Activated T-cell treated with anti-CD3 and anti-CD28 coated beads for 4 hours (primary cell): Measurements from ENCODE around the gene TPSG1.
"Not testable (repeated sequence)": the region's sequence is repeated elsewhere in the genome, so short reads cannot be mapped to it uniquely, and the experiment has no call there.

Experiments
- DNase-seq: peaks from one replicate; pipeline ENCODE4 v3.0.0-alpha.2; 2020

Gene TPSG1

DNA sequence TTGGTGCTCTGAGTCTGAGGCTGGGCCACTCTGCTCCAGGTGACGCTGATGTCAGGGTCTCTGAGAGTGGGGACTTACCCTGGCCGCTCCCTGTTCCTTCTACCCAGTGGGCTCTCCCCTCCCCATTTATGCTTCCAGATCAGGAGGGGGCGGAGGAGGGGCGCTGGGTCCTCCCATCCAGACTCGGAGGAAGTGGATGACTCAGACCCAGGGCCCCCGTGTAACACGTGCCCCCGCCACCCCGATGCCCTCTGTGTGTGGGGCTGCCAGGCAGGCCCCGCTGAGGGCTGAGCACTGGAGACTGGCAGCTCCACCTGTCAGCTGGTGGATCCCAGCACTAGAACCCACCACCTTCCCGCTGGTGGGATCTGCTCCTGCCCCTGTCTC is 5.0 kb upstream of the TPSG1 start, which contains the start of gene TPSB2:
Gene TPSB2, minus strand, starts transcription at position 101 of the 387 bp plus-strand sequence. CDS start 233 bp downstream, outside the sequence.
- DNase-seq, result not testable (repeated sequence)

GRCh38 chr16:1229476-1229875 is 4.4 kb upstream of the TPSG1 start:
- DNase-seq, result not testable (repeated sequence)

DNA sequence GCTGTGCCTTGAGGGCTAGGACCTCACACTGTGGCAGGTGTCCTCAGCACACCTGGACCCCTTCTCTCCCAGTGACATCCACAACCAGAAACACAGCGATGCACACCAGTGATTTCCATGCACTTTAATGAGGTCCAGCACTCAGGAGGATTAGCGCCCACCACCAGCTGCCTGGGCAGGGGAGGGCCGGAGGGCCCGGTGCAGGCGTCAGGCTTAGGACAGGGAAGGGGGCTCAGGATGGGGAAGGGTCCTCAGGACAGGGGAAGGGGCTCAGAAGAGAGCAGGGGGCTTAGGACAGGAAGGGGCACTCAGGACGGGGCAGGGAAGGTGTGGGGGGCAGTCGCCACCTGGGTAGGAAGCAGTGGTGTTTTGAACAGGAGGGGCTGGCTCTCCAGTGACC is 3.2 kb upstream of the TPSG1 start:
- DNase-seq, result not testable (repeated sequence)

GRCh38 chr16:1226692-1227091 is 1.6 kb upstream of the TPSG1 start:
- DNase-seq, result not testable (repeated sequence)

DNA sequence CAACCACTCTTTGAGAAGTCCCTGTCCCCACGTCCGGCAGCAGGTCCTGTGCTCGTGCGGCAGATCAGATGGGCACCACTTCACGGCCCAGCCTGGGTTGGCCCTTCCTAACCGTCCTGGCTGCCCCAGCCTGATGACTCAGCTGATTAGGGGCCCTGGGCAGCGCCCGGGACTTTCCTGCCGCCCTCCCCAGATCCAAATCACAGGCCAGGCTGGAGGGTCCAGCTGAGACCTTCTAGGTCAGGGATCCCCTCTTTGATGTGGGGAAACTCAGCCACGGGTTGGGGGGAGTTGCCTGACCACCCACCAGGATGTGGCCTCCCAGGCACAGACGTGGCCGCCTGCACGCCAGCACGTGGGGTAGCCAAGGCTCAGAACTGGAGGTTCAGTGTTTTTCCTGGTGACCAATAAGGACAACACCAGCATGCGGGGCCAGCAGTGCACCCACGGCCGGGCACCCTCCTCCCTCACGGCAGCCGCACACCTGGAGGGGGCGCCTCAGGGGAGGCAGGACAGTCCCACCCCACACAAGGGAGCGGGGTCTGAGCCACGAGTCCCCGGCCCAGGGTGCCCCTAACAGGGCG is 752 bp upstream of the TPSG1 start:
- DNase-seq, result not testable (repeated sequence)

GRCh38 chr16:1224558-1224957 is 510 bp downstream of the TPSG1 start:
- no peak for DNase-seq

- DNase-seq, result no peak
These were observed 1.5 kb downstream of the TPSG1 start for GRCh38 chr16:1223355-1224214.

DNA sequence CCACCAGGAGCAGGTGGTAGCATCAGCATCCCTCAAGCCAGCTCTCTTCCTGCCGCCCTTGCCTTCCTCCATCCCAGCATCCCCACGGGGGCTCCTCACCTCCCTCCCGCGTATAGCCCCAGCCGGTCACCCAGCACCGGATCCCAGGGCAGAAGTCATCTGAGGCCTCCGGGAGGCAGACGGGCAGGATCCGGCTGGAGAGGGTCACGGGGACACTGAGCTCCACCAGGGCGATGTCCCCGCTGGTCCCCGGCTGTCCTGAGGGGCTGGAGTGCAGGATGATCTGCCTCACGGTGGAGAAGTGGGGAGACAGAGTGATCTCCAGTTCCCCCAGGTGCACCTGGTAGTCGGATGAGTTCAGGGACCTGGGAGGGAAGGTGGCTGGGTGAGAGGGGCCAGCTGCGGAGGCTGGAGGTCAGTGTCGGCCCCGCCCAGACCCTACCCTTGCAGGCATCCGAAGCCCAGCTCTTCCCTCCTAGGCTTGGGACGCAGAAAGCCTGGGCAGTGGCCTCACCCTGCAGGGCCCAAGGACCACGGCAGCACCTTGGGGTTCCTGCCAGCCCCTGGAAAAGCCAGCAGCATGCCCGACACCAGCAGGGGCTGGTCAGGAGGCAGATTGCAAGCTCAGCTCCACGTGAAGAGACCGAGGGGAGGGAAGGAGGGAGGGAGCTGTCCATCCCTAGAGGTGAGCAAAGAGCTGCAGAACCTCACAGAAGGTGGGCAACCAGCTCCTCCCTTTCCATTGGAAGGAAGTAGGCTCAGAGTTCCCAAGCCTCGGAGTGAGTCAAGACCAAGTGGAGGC is 2.3 kb downstream of the TPSG1 start:
- DNase-seq, result no peak

DNA sequence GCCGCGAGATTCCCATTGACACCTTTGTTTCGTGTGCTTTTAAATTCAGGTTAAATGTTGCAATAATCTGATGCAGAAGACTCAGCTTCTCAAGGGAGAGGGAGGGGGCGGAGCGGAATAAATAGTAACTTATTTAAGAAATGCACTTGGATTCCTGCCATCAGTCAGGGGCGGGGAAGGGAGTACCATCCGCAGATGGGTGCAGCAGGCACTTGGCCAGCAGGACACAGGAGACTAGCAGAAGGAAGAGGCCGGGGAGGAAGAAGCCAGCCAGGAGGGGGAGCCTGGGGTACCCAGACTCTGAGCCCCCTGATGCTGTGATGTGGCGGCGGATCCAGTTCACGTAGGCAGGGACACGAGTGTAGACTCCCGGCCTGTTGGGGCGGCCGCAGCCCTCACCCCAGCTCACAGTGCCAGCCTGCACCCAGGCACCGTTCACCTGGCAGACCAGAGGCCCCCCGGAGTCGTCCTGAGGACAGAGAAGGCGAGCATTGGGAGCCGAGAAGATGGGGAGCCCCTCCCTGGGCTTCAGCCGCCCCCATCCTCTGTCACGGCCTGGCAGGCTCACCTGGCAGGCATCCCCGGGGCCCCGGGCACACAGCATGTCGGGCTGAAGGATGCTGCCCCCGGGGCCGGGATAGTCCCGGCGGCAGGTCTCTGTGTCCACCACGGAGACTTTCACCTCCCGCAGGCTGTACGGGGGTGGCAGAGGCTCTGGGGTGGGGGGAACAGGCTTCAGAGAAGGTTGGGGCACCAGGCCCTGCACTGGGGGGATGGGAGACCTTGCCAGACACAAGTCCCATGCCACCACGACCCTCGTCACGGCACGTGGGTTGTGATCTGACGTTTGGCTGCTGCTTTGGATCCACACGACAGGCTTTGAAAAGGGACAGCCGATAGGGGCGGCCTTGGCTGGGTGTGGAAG is 3.2 kb downstream of the TPSG1 start:
- DNase-seq, result no peak

GRCh38 chr16:1220841-1221627 is 4.0 kb downstream of the TPSG1 start:
- DNase-seq, result no peak

GRCh38 chr16:1220098-1220728 is 4.9 kb downstream of the TPSG1 start:
- DNase-seq, result no peak

- no peak for DNase-seq
These were observed 6.0 kb downstream of the TPSG1 start for GRCh38 chr16:1218930-1219611.

DNA sequence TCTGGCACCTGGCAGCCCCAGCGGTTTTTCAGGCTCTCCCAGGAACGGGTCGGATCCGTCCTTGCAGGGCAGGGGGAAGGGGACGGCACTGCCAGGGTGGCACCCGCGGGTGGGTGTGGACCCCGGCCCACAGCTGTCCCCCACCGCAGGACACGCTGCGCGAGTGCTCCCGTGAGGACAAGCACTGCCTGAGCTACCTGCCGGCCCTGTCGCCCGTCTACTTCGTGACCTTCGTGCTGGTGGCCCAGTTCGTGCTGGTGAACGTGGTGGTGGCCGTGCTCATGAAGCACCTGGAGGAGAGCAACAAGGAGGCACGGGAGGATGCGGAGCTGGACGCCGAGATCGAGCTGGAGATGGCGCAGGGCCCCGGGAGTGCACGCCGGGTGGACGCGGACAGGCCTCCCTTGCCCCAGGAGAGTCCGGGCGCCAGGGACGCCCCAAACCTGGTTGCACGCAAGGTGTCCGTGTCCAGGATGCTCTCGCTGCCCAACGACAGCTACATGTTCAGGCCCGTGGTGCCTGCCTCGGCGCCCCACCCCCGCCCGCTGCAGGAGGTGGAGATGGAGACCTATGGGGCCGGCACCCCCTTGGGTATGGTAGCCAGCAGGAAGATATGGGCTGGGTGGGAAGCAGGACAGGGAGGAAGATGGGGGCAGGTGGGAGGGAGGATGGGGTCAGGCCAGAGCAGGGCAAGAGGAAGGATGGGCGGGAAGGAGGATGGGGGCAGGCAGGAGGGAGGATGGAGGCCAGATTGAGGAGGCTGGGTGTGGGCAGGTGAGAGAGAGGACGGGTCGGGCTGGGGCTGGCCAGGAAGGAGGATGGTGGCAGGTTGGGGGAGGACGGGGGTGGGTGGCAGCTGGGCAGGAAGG is 6.8 kb downstream of the TPSG1 start:
- DNase-seq, result no peak

GRCh38 chr16:1217526-1217925 is 7.5 kb downstream of the TPSG1 start:
- DNase-seq, result no peak

DNA sequence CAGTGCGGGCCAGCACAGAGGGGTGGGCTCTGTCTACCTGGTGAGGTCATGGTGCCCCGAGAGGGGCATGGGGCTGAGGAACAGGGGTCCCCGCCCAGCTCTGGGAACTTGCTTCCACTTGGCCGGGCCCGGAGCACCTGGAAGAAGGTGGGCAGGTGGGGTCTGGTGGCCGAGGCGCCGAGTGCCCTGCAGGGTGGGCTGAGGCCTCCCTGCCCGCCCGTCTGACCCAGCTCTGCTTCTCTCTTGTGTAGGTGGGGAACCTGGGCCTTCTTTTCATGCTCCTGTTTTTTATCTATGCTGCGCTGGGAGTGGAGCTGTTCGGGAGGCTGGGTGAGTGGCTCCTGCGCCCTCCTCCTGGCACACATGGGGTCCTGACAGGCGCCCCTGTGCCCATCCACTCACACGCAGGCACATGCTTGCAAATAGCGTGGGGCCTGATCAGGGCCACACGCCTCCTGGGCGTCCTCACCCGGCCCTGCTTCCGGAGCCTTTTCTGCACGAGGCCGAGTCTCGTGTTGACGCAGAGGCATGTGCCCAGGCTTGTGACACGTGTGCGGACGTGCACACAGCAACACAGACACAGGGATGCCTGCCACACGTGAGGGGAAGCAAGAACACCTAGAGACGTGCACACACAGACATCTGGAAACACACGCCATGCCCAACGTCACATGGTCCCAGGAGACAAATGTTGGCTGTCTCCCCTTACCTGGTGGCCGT is 8.2 kb downstream of the TPSG1 start:
- DNase-seq, result no peak

DNA sequence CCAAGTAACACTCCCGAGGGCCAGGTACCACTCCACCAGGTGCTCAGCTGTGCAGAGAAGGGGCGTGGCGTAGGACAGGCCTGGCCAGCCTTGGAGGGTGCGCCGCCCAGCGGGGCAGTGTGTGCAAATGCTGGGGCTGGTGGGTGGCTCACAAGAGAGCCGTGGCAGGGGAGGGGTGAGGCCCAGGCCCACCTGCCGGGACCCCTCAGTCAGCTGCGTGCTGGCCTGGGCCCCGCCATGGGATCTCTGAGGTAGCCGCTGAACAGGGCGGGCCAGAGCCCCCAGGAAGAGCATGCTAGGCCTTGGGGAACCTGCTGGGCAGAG is 8.8 kb downstream of the TPSG1 start:
- DNase-seq, result no peak

GRCh38 chr16:1215574-1216295 is 9.3 kb downstream of the TPSG1 start:
- DNase-seq, result no peak

GRCh38 chr16:1214719-1215118 is 10.3 kb downstream of the TPSG1 start:
- DNase-seq, result no peak
